GM12864 (cell line): ENCODE data around the gene RSPH6A.
"Not testable (repeated sequence)": the region's sequence is repeated elsewhere in the genome, so short reads cannot be mapped to it uniquely, and the experiment has no call there.

Experiments used
- DNase-seq: peaks from one replicate; pipeline ENCODE4 v3.0.0-alpha.2; 2011; ENCODE audit warnings: low read depth
- H3K4me3 ChIP-seq: 2 replicates; pipeline ENCODE4 v1.5.1; 2011; ENCODE audit warnings: mild to moderate bottlenecking, low read depth, low read length, control low read depth
- CTCF ChIP-seq: IDR thresholded peaks from 2 replicates; pipeline ENCODE4 v1.5.1; 2011; ENCODE audit warnings: low read depth, mild to moderate bottlenecking, moderate library complexity, low read length, control low read depth, inconsistent platforms; ENCODE audit errors: missing control alignments

The RSPH6A gene

GRCh38 chr19:45804140-45804958 lies 10.8 kb downstream of the RSPH6A start:
- no peak overlapping the region for H3K4me3 ChIP-seq
- TF ChIP-seq CTCF, result no peak
- no peak for DNase-seq

GRCh38 chr19:45801603-45802175 lies 13.4 kb downstream of the RSPH6A start:
- no peak for DNase-seq
- no peak for TF ChIP-seq CTCF
- H3K4me3 ChIP-seq, result no peak overlapping the region

GRCh38 chr19:45800070-45800553 lies 15.0 kb downstream of the RSPH6A start:
- DNase-seq, result no peak
- no peak overlapping the region for H3K4me3 ChIP-seq
- TF ChIP-seq CTCF, result no peak

GRCh38 chr19:45799541-45799940 lies 15.6 kb downstream of the RSPH6A start:
- H3K4me3 ChIP-seq, result not testable (repeated sequence)

GRCh38 chr19:45798995-45799517 lies 16.1 kb downstream of the RSPH6A start:
- peak; percentile 79 for TF ChIP-seq CTCF
- no peak overlapping the region for H3K4me3 ChIP-seq
- no peak for DNase-seq

More at GRCh38 chr19:45799541-45799940, 15.6 kb downstream of the RSPH6A start:
- not testable (repeated sequence) for DNase-seq

GRCh38 chr19:45794627-45795026 lies 20.5 kb downstream of the RSPH6A start:
- TF ChIP-seq CTCF, result no peak
- DNase-seq, result no peak
- H3K4me3 ChIP-seq, result no peak overlapping the region

- no peak for DNase-seq
Observed at GRCh38 chr19:45793876-45794275, 21.2 kb downstream of the RSPH6A start.

More at GRCh38 chr19:45793876-45794275, 21.2 kb downstream of the RSPH6A start:
- H3K4me3 ChIP-seq, result no peak overlapping the region
- no peak for TF ChIP-seq CTCF
